Measurements from ENCODE around the gene CSNK1E. TPM values are rescaled to one million over a fixed set of nuclear protein-coding genes. Genes with fewer than 3 reads are reported as not detected.

The CSNK1E gene
- total and polyA plus RNA-seq, 2 of the 4 experiments (the other 2 are of a cell fraction): 116 to 276 TPM

- Histone ChIP-seq H3K27me3 (ENCODE audit: control insufficient read depth, insufficient read depth, low read length) (no peaks in the 10 kb centered on the region), H3K4me3 (ENCODE audit: insufficient read depth, low read depth, low read length) (no peak overlapping the region), H3K9me3 (ENCODE audit: control insufficient read depth, insufficient read depth, low read length) (no peaks in the 10 kb centered on the region), H4K91ac (ENCODE audit: insufficient read depth, low read depth, low read length) (no peak overlapping the region), H4K20me1 (ENCODE audit: insufficient read depth, low read length) (peaks cover 3% of the 10 kb centered on the region; the same call in 1 of the 2 replicates), H3K56ac (ENCODE audit: extremely low read depth, insufficient read depth, low read length) (no peak overlapping the region), H3K9me1 (ENCODE audit: insufficient read depth, low read length) (peaks cover 6% of the 10 kb centered on the region; the same call in 1 of the 2 replicates), H2BK5ac (ENCODE audit: low read depth, low read length, poor library complexity, severe bottlenecking) (no peak overlapping the region), H3K14ac (replicated peaks; ENCODE audit: low read depth, low read length) (no peak overlapping the region), H2BK15ac (ENCODE audit: low read depth, low read length) (no peak overlapping the region), H3K4ac (ENCODE audit: low read depth, low read length) (no peak overlapping the region), H3K79me1 (ENCODE audit: low read depth in 1 of 2, low read length in 2 of 2) (peaks cover 0 to 5% of the 10 kb centered on the region in 2 experiments; a peak in 1 of 4 replicates), H2AK9ac (replicated peaks; ENCODE audit: low read depth, low read length, poor library complexity) (no peak overlapping the region), H3K9ac (ENCODE audit: low read depth, low read length) (no peak overlapping the region), H2AFZ (replicated peaks; ENCODE audit: low read length, poor library complexity) (no peak overlapping the region), H3K18ac (ENCODE audit: low read depth, low read length) (no peak overlapping the region), H4K8ac (ENCODE audit: low read depth in 2 of 2, low read length in 2 of 2) (no peak overlapping the region), H3K36me3 (ENCODE audit: control insufficient read depth, insufficient read depth, low read length) (peaks cover 3% of the 10 kb centered on the region; the same call in 1 of the 2 replicates), H4K5ac (ENCODE audit: low read depth, low read length) (no peak overlapping the region), H3K4me2 (ENCODE audit: low read depth, low read length) (no peak overlapping the region), H3K27ac (ENCODE audit: insufficient read depth, low read length) (no peak overlapping the region), H2AK5ac (ENCODE audit: low read depth, low read length) (no peak overlapping the region), H3K4me1 (ENCODE audit: control insufficient read depth, insufficient read depth, low read length) (no peaks in the 10 kb centered on the region), H3K23ac (ENCODE audit: low read depth, low read length) (no peak overlapping the region), H2BK20ac (ENCODE audit: low read depth, low read length) (no peak overlapping the region), H2BK120ac (ENCODE audit: low read depth, low read length) (no peak overlapping the region)
- ATAC-seq (ENCODE audit: low read depth) (no peak), DNase-seq (no peak)
- no TSS peak for BruUV-seq (replicated peaks)
- TF ChIP-seq BHLHE40 (IDR thresholded peaks at IDR 0.05; ENCODE audit: low read depth, low read length) (no peak), FOS (IDR thresholded peaks at IDR 0.05; ENCODE audit: low read depth, low read length) (no peak), MXI1 (IDR thresholded peaks at IDR 0.05; ENCODE audit: borderline replicate concordance, low read depth, low read length) (no peak), MAZ (IDR thresholded peaks at IDR 0.05; ENCODE audit: borderline replicate concordance, low read depth, low read length) (no peak), RAD21 (IDR thresholded peaks at IDR 0.05; ENCODE audit: low read length) (no peak), USF2 (IDR thresholded peaks at IDR 0.05; ENCODE audit: low read depth, low read length) (no peak)
- in situ Hi-C loops (cut with MboI; ENCODE audit: low sequenced_read_pairs): loop anchor here (5.0 kb wide), 1 partner anchor 295 kb away; the partner anchor contains the start of gene PICK1
- POLR2A ChIA-PET (ENCODE audit: unreplicated experiment): no interaction called here
- dilution Hi-C loops (cut with HindIII; ENCODE audit: low sequenced_read_pairs, unreplicated experiment): no loop called here
- 93% methylated on average over 3 of the region's 4 CpGs; no CpG with 5 or more reads in 1 of the 2 experiments for WGBS, 2 experiments (ENCODE audit: extremely low coverage in 2 of 2, insufficient read length in 1 of 2)
- intact Hi-C loops (cut with micrococcal nuclease): loop anchor here (5.0 kb wide), 2 partner anchors 220 to 280 kb away; partner anchors contain the start of gene DMC1
- CTCF ChIA-PET: no interaction called here
These were observed 35.2 kb upstream of the CSNK1E start for GRCh38 chr22:38352436-38352835.

Data from IMR-90 (cell line).